ENCODE results near the gene S100PBP.
"Not testable (repeated sequence)": the region's sequence is repeated elsewhere in the genome, so short reads cannot be mapped to it uniquely, and the experiment has no call there.

Gene S100PBP

DNA sequence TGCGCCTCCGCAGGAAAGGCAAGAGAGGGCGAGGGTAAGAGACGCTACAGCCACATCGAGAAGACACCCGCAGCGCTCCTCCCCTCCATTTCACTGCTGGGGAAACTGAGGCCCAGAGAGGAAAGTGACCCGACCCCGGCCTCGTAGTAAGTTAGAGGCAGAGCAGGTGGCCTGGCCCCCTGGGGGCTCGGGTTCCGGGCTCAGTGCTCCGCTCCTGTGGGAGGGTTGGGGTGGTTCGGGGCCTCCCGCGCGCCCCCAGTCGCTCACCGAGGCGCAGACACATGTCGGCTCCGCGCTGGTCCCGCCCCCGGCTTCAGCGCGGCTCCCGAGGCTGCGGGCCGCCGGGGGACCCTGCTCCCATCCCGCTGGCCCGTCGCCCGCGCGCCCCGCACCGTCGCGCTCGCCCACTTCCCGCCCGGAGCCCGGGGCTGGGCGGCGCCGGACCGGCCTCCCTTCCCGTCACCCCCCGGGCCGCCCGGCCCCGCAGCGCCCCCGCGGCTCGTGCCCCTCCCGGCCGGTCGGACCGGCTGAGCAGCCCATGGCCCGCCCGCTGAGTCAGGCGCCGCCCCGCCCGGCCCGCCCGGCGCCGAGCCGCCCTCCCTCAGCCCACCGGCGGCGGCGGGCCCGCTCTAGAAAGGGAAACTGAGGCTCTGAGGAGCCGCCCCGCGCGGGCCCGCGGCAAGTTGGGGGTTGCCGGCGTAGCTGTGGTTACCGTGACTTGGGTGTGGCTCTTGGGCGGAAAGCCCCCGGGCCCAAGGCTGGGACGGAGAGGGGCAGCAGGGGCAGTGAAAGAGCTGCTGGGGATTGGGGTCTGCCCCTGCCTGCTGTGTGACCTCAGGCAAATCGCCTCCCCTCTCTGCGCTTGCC is 83.7 kb downstream of the S100PBP start, which contains the start of gene TMEM54:
Gene TMEM54, minus strand, starts transcription at position 434 of the 867 bp plus-strand sequence. Its CDS starts 151 bp downstream, at position 283.
- no peak for DNase-seq (ENCODE audit: low read depth)

DNA sequence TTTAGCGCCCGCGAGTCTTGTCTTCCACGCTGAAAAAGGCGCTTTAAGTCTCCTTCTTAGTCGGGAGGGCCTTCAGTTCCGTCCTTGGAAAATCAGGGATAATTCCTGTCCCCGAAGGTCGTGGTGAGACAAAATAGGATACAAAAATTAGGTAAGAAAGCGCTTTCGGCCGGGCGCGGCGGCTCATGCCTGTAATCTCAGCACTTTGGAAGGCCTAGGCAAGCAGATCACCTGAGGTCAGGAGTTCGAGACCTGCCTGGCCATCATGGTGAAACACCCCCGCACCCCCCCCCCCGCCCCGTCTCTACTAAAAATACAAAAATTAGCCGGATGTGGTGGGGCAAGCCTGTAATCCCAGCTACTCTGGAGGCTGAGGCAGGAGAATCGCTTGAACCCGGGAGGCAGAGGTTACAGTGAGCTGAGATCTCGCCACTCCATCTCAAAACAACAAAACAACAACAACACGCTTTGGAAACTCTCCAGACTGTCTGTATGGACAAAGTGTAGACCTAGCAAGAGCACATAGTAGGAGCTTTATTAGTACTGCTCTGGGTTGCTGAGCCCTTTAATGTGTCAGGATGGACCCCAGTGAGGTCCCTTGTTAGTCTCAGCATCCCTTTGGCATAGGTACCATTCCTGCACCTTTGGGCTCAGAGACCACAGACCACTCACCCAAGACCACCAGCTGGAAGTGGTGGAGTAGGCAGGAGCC is 84.5 kb downstream of the S100PBP start:
- DNase-seq (ENCODE audit: low read depth), result no peak

DNA sequence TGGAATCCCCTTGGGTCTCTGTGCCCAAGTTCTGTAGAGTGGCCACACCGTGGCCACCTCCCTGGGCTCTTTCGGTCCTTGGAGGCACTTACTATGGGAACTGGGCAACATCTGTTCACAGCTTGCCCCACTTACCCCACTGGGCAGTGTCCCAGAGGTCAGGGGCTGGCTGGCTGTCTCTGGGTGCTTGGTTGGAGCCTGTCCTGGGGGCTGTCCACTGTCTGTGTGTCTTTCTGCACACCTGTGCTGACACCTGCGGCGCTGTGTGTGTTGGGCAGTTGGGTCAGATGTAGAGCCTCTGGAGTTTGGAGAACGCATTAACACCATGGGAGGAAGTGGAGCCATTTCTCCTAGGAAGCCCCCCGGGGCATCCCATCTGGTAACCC is 85.1 kb downstream of the S100PBP start:
- no peak for DNase-seq (ENCODE audit: low read depth)

DNA sequence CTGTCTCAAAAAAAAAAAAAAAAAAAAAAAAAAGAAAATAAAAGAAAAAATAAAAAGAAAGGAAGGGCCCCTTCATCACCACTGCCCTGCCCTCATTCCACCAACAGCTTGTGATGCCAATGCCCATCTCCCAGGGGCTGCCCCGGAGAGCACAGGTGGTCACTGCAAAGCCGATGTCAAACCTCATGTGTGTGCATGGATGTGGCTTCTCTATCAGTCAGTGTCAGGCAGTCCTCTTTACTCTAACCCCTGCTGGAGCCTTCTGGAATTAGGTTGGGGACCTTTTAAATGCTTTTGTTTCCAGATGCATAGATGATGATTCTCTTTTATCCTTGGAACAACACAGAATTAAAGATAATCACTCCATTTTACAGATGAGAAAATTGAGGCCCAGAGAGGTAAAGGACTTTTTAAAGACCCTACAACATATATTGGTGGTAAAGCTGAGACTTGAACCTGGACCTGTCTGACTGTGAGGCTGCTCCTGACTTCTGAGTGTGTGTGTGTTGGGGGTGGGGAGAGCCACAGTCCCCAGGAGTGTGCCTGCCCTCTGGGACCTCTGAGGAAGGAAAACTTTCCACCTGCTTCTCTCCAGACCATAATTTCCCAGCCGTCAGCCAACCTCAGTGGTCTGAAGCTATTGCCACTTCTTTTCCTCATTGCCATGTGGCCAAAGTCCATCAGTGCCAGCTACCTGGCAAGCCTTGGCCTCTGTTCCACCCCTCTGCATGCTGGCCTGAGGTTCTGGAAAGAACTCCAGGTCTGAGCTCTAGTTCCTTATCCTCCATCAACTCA is 86.7 kb downstream of the S100PBP start:
- no peak for DNase-seq (ENCODE audit: low read depth)

DNA sequence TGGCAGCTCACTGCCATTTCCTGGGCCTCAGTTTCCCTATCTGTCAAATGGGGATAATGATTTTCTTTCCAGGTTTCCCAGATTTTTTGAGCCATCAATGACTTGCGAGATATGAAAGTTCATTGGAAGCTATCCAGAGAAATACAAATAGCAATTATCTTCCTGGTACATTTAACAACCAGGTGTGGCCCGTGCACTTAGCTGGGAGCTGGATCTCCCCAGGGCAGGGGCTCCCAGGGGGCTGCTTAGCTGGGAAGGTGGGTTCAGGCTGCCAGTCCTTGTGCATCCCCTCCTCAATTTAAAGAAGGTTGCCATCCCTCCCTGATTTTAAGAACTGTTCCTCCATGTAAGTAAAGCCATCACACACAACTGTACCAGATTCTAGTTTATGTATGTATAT is 87.3 kb downstream of the S100PBP start:
- no peak for DNase-seq (ENCODE audit: low read depth)

DNA sequence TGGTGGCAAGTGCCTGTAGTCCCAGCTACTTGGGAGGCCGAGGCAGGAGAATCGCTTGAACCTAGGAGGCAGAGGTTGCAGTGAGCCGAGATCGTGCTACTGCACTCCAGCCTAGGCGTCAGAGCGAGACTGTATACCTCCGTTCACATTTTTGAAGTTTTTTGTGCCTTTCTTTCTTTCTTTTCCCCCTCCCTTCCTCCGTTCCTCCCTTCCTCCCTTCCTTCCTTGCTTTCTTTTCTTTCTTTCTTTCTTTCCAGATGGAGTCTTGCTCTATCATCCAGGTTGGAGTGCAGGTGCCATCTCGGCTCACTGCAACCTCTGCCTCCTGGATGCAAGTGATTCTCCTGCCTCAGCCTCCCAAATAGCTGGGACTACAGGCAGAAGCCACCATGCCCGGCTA is 88.1 kb downstream of the S100PBP start:
- DNase-seq (ENCODE audit: low read depth), result not testable (repeated sequence)

DNA sequence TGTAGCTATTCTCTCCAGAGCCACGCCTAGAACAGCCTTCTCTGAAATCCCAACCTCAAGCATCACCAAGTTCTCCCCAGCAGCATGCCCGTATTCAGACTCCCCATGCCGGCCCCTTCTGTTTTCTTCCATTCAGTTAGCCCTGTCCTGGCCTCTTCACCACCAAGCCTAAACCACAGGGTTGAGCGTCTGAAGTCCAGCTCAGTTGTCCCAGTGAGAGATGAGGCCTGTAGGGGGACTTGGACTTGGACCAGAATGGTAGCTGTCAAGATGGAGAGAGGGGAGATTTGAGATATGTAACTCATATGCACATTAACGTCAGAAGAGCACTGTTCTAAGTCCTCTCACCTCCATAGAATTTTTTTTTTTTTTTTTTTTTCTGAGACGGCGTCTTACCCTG is 89.2 kb downstream of the S100PBP start:
- no peak for DNase-seq (ENCODE audit: low read depth)

DNA sequence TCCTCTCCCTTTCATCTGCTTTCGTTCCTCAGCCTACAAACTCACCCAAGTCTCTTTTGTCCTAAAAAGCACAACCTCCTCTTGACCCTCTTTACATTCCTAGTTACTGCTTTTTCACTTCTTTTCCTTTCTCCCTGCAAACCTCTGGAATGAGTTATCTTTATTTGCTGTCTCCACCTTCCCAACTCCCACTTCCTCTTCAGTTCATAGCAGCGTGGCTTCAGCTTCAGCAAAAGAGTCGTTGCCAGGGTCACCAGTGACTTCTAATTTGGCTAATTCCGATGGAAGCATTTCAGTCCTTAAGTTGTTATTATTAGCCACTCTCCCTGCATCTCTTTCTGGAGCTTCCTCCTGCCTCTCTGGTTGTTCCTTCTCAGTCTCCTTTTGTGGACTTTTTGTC is 90.0 kb downstream of the S100PBP start:
- DNase-seq (ENCODE audit: low read depth), result no peak

Measured in stimulated activated CD8-positive, alpha-beta memory T cell treated with anti-CD3 and anti-CD28 coated beads, Interleukin-12 subunit alpha, Interleukin-12 subunit beta, amount 100 ng/mL, for 1 hour (primary cell).